Measurements from ENCODE around the gene ADAM10. TPM values are rescaled to one million over a fixed set of nuclear protein-coding genes. Genes with fewer than 3 reads are reported as not detected.

The ADAM10 gene
- total RNA-seq, 4 donors from 2014 or later, result 112 to 157 (median 116) TPM

GRCh38 chr15:58551084-58551763, 198.3 kb downstream of the ADAM10 start:
- Histone ChIP-seq H3K36me3 (no peaks in the 10 kb centered on the region), H3K27ac (no peak overlapping the region), H3K27me3 (no peaks in the 10 kb centered on the region), H3K4me1 (peaks cover 0 to 19% of the 10 kb centered on the region in 2 donors), H3K9me3 (no peaks in the 10 kb centered on the region), H3K4me3 (replicated peaks in 1 of 3) (no peak overlapping the region)
- 90 to 92% methylated on average over 10 of the region's 10 CpGs for WGBS, 2 donors
- no peak for DNase-seq
- intact Hi-C loops (cut with DNase I), result no loop called here
- TF ChIP-seq, protein P1, sequence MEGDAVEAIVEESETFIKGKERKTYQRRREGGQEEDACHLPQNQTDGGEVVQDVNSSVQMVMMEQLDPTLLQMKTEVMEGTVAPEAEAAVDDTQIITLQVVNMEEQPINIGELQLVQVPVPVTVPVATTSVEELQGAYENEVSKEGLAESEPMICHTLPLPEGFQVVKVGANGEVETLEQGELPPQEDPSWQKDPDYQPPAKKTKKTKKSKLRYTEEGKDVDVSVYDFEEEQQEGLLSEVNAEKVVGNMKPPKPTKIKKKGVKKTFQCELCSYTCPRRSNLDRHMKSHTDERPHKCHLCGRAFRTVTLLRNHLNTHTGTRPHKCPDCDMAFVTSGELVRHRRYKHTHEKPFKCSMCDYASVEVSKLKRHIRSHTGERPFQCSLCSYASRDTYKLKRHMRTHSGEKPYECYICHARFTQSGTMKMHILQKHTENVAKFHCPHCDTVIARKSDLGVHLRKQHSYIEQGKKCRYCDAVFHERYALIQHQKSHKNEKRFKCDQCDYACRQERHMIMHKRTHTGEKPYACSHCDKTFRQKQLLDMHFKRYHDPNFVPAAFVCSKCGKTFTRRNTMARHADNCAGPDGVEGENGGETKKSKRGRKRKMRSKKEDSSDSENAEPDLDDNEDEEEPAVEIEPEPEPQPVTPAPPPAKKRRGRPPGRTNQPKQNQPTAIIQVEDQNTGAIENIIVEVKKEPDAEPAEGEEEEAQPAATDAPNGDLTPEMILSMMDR (IDR thresholded peaks at IDR 0.05), result no peak
- no peak for TF ChIP-seq POLR2A (IDR thresholded peaks at IDR 0.05)

DNA sequence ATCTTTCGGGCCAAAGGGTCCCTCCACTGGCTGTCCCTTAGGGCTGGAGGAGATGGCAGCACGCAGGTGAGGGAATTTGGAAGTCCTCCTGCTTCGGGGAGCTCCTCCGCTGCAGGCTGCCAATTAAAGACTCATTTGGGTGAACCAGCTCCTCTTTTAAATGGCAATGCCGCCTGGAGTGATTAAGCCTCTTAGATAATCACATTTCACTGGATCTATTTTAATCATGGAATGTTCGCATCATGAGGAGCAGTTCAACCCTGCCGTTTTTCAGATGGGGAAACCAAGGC, 199.8 kb downstream of the ADAM10 start:
- H3K36me3 ChIP-seq, result no peaks in the 10 kb centered on the region
- DNase-seq, result no peak
- 93 to 99% methylated on average over 7 of the region's 7 CpGs for WGBS, 2 donors
- no peak overlapping the region for H3K4me3 ChIP-seq (replicated peaks in 1 of 3)
- peaks cover 0 to 22% of the 10 kb centered on the region in 2 donors for H3K4me1 ChIP-seq
- no peaks in the 10 kb centered on the region for H3K9me3 ChIP-seq
- intact Hi-C loops (cut with DNase I), result no loop called here
- H3K27ac ChIP-seq, result no peak overlapping the region
- TF ChIP-seq POLR2A (IDR thresholded peaks at IDR 0.05), result no peak
- TF ChIP-seq, protein P1 (IDR thresholded peaks at IDR 0.05), result no peak
- no peaks in the 10 kb centered on the region for H3K27me3 ChIP-seq

DNA sequence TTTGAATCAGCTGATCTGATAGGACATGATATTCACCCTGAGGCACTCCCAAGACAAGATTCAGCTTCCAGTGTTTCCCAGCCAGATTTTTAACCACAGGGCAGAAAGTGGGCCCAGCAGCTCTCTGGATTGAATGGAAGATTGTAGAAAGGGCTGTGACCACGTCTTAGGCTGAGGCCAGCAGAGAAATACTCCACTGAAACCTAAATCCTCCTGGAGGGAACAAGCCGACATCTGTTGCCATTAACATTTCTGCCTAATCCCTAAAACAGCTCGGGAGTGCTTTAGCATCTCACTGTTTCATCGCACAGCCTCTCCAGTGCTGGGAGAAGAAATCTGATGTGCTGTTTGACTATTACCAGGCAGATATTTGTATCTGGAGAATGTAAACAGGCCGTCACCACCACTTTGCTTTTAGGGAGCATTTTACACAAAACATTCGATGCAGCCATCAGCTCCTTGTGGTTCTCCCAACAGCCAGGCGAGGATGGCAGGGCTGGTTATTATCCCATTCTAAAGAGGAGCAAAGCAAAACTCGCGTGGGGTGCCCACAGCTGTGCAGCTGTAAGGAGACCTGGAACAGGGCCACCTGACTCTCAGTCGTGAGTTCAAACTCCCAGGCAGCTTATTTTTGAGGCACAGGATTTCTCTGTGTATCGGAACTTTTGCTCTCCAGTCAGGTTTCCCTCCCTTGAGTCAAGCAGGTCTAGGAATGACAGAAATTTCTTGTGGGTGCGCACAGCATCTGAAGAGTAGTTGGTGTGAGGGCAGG, 200.3 kb downstream of the ADAM10 start:
- no peak overlapping the region for H3K27ac ChIP-seq

GRCh38 chr15:58548308-58549012, 201.0 kb downstream of the ADAM10 start:
- no peak overlapping the region for H3K27ac ChIP-seq
- WGBS, 2 donors, result 87 to 89% methylated on average over 17 to 23 of the region's 26 CpGs

More for the DNA sequence above, 200.3 kb downstream of the ADAM10 start:
- WGBS, 2 donors, result 90% methylated on average over 12 of the region's 12 CpGs
- intact Hi-C loops (cut with DNase I), result no loop called here
- Histone ChIP-seq H3K27me3 (no peaks in the 10 kb centered on the region), H3K4me3 (replicated peaks in 1 of 3) (no peak overlapping the region), H3K36me3 (no peaks in the 10 kb centered on the region), H3K4me1 (peaks cover 0 to 22% of the 10 kb centered on the region in 2 donors), H3K9me3 (no peaks in the 10 kb centered on the region)
- TF ChIP-seq, protein P1 (IDR thresholded peaks at IDR 0.05), result no peak
- no peak for TF ChIP-seq POLR2A (IDR thresholded peaks at IDR 0.05)
- no peak for DNase-seq

More at GRCh38 chr15:58548308-58549012, 201.0 kb downstream of the ADAM10 start:
- Histone ChIP-seq H3K4me1 (peaks cover 0 to 22% of the 10 kb centered on the region in 2 donors), H3K36me3 (no peaks in the 10 kb centered on the region), H3K27me3 (no peaks in the 10 kb centered on the region), H3K9me3 (no peaks in the 10 kb centered on the region), H3K4me3 (replicated peaks in 1 of 3) (no peak overlapping the region)
- no peak for DNase-seq
- TF ChIP-seq, protein P1 (IDR thresholded peaks at IDR 0.05), result no peak
- TF ChIP-seq POLR2A (IDR thresholded peaks at IDR 0.05), result no peak
- intact Hi-C loops (cut with DNase I), result no loop called here
